ENCODE data around the gene MPV17L. TPM values are rescaled to one million over a fixed set of nuclear protein-coding genes. Genes with fewer than 3 reads are reported as not detected.
"Not testable (repeated sequence)": the region's sequence is repeated elsewhere in the genome, so short reads cannot be mapped to it uniquely, and the experiment has no call there.

Gene MPV17L
- total RNA-seq, 1 donor from 2014 or later = 4.4 TPM

GRCh38 chr16:15446901-15447300 is 51.3 kb downstream of the MPV17L start:
- intact Hi-C loops (cut with DNase I) = no loop called here
- no peak overlapping the region for H3K4me3 ChIP-seq
- H3K4me1 ChIP-seq = no peaks in the 10 kb centered on the region
- no peaks in the 10 kb centered on the region for H3K36me3 ChIP-seq
- DNase-seq (ENCODE audit: extremely low spot score in 2 of 2) = no peak
- H3K9me3 ChIP-seq = no peaks in the 10 kb centered on the region
- H3K27ac ChIP-seq = no peak overlapping the region
- H3K27me3 ChIP-seq = no peaks in the 10 kb centered on the region
- TF ChIP-seq POLR2AphosphoS5 (IDR thresholded peaks at IDR 0.05; ENCODE audit: insufficient read depth in 1 of 2, low read depth in 1 of 2) = no peak
- TF ChIP-seq POLR2A (IDR thresholded peaks at IDR 0.05) = no peak
- no peak for TF ChIP-seq CTCF (IDR thresholded peaks at IDR 0.05)

GRCh38 chr16:15450624-15451023 is 55.1 kb downstream of the MPV17L start:
- no peaks in the 10 kb centered on the region for H3K4me1 ChIP-seq
- no peaks in the 10 kb centered on the region for H3K36me3 ChIP-seq
- DNase-seq (ENCODE audit: extremely low spot score in 2 of 2) = no peak
- intact Hi-C loops (cut with DNase I) = no loop called here
- TF ChIP-seq POLR2AphosphoS5 (IDR thresholded peaks at IDR 0.05; ENCODE audit: insufficient read depth in 1 of 2, low read depth in 1 of 2) (no peak), POLR2A (IDR thresholded peaks at IDR 0.05) (no peak), CTCF (IDR thresholded peaks at IDR 0.05) (no peak)
- no peaks in the 10 kb centered on the region for H3K9me3 ChIP-seq
- H3K27ac ChIP-seq = peak overlapping the region; percentile 11
- no peak overlapping the region for H3K4me3 ChIP-seq
- H3K27me3 ChIP-seq = no peaks in the 10 kb centered on the region

- Histone ChIP-seq H3K4me3 (no peak overlapping the region), H3K27me3 (no peaks in the 10 kb centered on the region), H3K36me3 (no peaks in the 10 kb centered on the region), H3K27ac (no peak overlapping the region), H3K4me1 (no peaks in the 10 kb centered on the region), H3K9me3 (no peaks in the 10 kb centered on the region)
- DNase-seq (ENCODE audit: extremely low spot score in 2 of 2) = no peak
- intact Hi-C loops (cut with DNase I) = no loop called here
- no peak for TF ChIP-seq CTCF (IDR thresholded peaks at IDR 0.05)
- no peak for TF ChIP-seq POLR2AphosphoS5 (IDR thresholded peaks at IDR 0.05; ENCODE audit: insufficient read depth in 1 of 2, low read depth in 1 of 2)
- no peak for TF ChIP-seq POLR2A (IDR thresholded peaks at IDR 0.05)
These were observed 55.7 kb downstream of the MPV17L start for GRCh38 chr16:15451098-15451731.

- H3K4me1 ChIP-seq = no peaks in the 10 kb centered on the region
- H3K4me3 ChIP-seq = no peak overlapping the region
- H3K36me3 ChIP-seq = no peaks in the 10 kb centered on the region
- H3K27me3 ChIP-seq = no peaks in the 10 kb centered on the region
- no peaks in the 10 kb centered on the region for H3K9me3 ChIP-seq
- H3K27ac ChIP-seq = no peak overlapping the region
- intact Hi-C loops (cut with DNase I) = no loop called here
- TF ChIP-seq POLR2AphosphoS5 (IDR thresholded peaks at IDR 0.05; ENCODE audit: insufficient read depth in 1 of 2, low read depth in 1 of 2) = no peak
- no peak for DNase-seq (ENCODE audit: extremely low spot score in 2 of 2)
These were observed 56.8 kb downstream of the MPV17L start for GRCh38 chr16:15452246-15452855.

- H3K27ac ChIP-seq; intact Hi-C loops (cut with DNase I); H3K9me3 ChIP-seq; H3K4me1 ChIP-seq; H3K4me3 ChIP-seq; H3K36me3 ChIP-seq; DNase-seq (ENCODE audit: extremely low spot score in 2 of 2); H3K27me3 ChIP-seq: not testable (repeated sequence)
These were observed 57.7 kb downstream of the MPV17L start for GRCh38 chr16:15453296-15453695.

GRCh38 chr16:15454933-15455332 is 59.4 kb downstream of the MPV17L start:
- H3K9me3 ChIP-seq; H3K27ac ChIP-seq; intact Hi-C loops (cut with DNase I); H3K4me1 ChIP-seq; DNase-seq (ENCODE audit: extremely low spot score in 2 of 2); H3K27me3 ChIP-seq; H3K36me3 ChIP-seq; H3K4me3 ChIP-seq: not testable (repeated sequence)

Measured in vagina (tissue), 2 donors.